Calu3 (cell line): ENCODE data around the gene NHP2. TPM values are rescaled to one million over a fixed set of nuclear protein-coding genes. Genes with fewer than 3 reads are reported as not detected.

Source experiments
- BruUV-seq: library from RNA; stranded (reverse); fragments of 400-500 nt; replicated peaks from 2 replicates; lab custom pipeline; 2021; lab: Mats Ljungman, UMichigan
- CTCF ChIA-PET: fragments of 300-600 bp; sonication (Branson Sonifier 250); formaldehyde crosslinking; loops from one replicate; lab custom pipeline; 2022; ENCODE audit warnings: antibody characterized with exemption; lab: Charles Lee
- DNase-seq: peaks from one replicate; pipeline ENCODE4 v3.0.0; 2022
- H3K27ac Mint-ChIP-seq: one replicate; pipeline ENCODE4 v1.8.0; 2022; ENCODE audit warnings: mixed read lengths; ENCODE audit not compliant: unreplicated experiment
- H3K27me3 Mint-ChIP-seq: one replicate; pipeline ENCODE4 v1.8.0; 2022; ENCODE audit warnings: mixed read lengths; ENCODE audit not compliant: unreplicated experiment
- H3K36me3 Mint-ChIP-seq: one replicate; pipeline ENCODE4 v1.8.0; 2022; ENCODE audit warnings: mild to moderate bottlenecking, moderate library complexity, mixed read lengths; ENCODE audit not compliant: insufficient read depth, unreplicated experiment
- H3K4me1 Mint-ChIP-seq: one replicate; pipeline ENCODE4 v1.8.0; 2022; ENCODE audit warnings: mild to moderate bottlenecking, low read depth, mixed read lengths; ENCODE audit not compliant: unreplicated experiment
- H3K4me3 Mint-ChIP-seq: one replicate; pipeline ENCODE4 v1.8.0; 2022; ENCODE audit warnings: mild to moderate bottlenecking, low read depth, moderate library complexity, mixed read lengths; ENCODE audit not compliant: unreplicated experiment
- H3K9me3 Mint-ChIP-seq: one replicate; pipeline ENCODE4 v1.8.0; 2022; ENCODE audit warnings: low read depth, mixed read lengths; ENCODE audit not compliant: unreplicated experiment
- CTCF ChIP-seq: fragments of 200-600 bp; IDR thresholded peaks from one replicate; pipeline ENCODE4 v1.8.0; 2022; ENCODE audit warnings: antibody characterized with exemption; ENCODE audit not compliant: unreplicated experiment
- intact Hi-C: fragments of 100-400 bp; cut with micrococcal nuclease; formaldehyde crosslinking; loops from one replicate; pipeline ENCODE4 v1.10.0; 2022; ENCODE audit not compliant: unreplicated experiment
- total RNA-seq: library from RNA; stranded (reverse); gene quantifications from 2 replicates; pipeline ENCODE4 v1.2.3, GENCODE V29; 2022

Gene NHP2
- total RNA-seq, 1 experiment from 2014 or later, result 182 TPM

GRCh38 chr5:178111925-178112324, 41.8 kb downstream of the NHP2 start:
- Mint-ChIP-seq H3K4me1 (peaks cover 25% of the 10 kb centered on the region), H3K27me3 (no peaks in the 10 kb centered on the region), H3K27ac (no peak overlapping the region), H3K9me3 (no peaks in the 10 kb centered on the region), H3K36me3 (peaks cover 19% of the 10 kb centered on the region), H3K4me3 (no peak overlapping the region)
- BruUV-seq, result no TSS peak
- intact Hi-C loops, result loop anchor here (5.0 kb wide), 1 partner anchor 35 kb away; no protein-coding TSS in a partner anchor
- no peak for DNase-seq
- CTCF ChIA-PET, result interaction anchor here (0.7 kb wide), 1 partner anchor 48 kb away, joined by 3 read pairs; no protein-coding TSS in a partner anchor
- TF ChIP-seq CTCF, result no peak

DNA sequence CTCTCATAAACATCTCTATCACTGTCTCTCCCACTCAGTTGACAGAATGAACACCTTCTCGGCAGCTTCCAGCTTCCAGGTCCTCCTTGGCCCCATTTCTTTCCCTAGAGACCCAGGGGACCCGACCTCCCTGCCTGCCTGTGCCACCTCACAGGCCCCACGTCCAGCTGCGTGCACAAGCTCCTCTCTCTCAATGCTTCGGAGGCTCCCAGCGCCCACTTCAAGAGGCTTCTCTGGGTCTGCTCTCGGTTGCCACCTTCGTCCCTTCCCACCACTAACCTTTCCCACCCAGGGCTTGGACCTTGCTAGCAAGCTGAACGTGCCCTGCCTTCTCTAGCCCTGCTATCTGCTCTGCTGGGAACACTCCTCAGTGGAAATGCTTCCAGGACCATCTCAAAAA, 43.2 kb downstream of the NHP2 start:
- no TSS peak for BruUV-seq
- Mint-ChIP-seq H3K27ac (no peak overlapping the region), H3K36me3 (peaks cover 19% of the 10 kb centered on the region), H3K4me3 (no peak overlapping the region), H3K27me3 (no peaks in the 10 kb centered on the region), H3K9me3 (no peaks in the 10 kb centered on the region), H3K4me1 (peaks cover 25% of the 10 kb centered on the region)
- no peak for DNase-seq
- TF ChIP-seq CTCF, result no peak
- CTCF ChIA-PET, result interaction anchor here (0.6 to 3.4 kb wide), 3 partner anchors 13 to 35 kb away, joined by 3 to 13 read pairs (median 3); no protein-coding TSS in a partner anchor
- intact Hi-C loops, result loop anchor here (5.0 kb wide), 1 partner anchor 33 kb away; no protein-coding TSS in a partner anchor

- no TSS peak for BruUV-seq
- no peak overlapping the region for H3K4me3 Mint-ChIP-seq
- no peak overlapping the region for H3K27ac Mint-ChIP-seq
- intact Hi-C loops, result no loop called here
- no peak for TF ChIP-seq CTCF
- H3K9me3 Mint-ChIP-seq, result no peaks in the 10 kb centered on the region
- H3K27me3 Mint-ChIP-seq, result no peaks in the 10 kb centered on the region
- H3K4me1 Mint-ChIP-seq, result peaks cover 28% of the 10 kb centered on the region
- peaks cover 20% of the 10 kb centered on the region for H3K36me3 Mint-ChIP-seq
- CTCF ChIA-PET, result interaction anchor here (3.4 kb wide), 1 partner anchor 33 kb away, joined by 13 read pairs; no protein-coding TSS in a partner anchor
- peak; percentile 65 for DNase-seq
Measured at GRCh38 chr5:178108966-178109365, 44.7 kb downstream of the NHP2 start.

DNA sequence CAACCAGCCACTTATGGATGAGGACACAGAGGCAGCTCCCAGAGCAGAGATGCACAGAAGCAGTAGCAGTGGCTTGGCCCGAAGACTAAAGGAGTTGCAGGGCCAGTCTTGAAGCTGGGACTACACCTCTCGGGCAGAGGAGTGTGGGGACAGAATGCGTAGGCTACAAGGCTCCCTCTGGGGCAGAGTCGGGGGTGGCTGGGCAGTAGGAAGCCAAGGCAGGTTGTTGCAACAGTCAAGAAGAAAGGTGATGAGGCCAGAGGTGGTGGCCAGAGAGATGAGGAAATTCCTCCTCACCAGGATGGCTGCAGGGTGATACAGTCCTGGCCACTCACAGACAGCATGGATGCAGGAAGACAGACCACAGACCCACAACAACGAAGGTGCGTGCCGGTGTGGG, 45.2 kb downstream of the NHP2 start:
- Mint-ChIP-seq H3K4me1 (peaks cover 34% of the 10 kb centered on the region), H3K36me3 (peaks cover 15% of the 10 kb centered on the region), H3K27ac (no peak overlapping the region), H3K9me3 (no peaks in the 10 kb centered on the region), H3K4me3 (no peak overlapping the region), H3K27me3 (no peaks in the 10 kb centered on the region)
- BruUV-seq, result no TSS peak
- TF ChIP-seq CTCF, result no peak
- intact Hi-C loops, result no loop called here
- no peak for DNase-seq
- CTCF ChIA-PET, result interaction anchor here (3.4 kb wide), 1 partner anchor 33 kb away, joined by 13 read pairs; no protein-coding TSS in a partner anchor
